A549 (cell line): ENCODE results near the gene CDADC1.

ENCODE experiments used
- CBX2 ChIP-seq: fragments of 200-600 bp; sonication (generic); IDR thresholded peaks from 2 replicates; pipeline ENCODE4 v1.6.1; 2016; ENCODE audit warnings: low read depth, mild to moderate bottlenecking, borderline replicate concordance
- CHD2 ChIP-seq: fragments of 150-350 bp; IDR thresholded peaks from 2 replicates; pipeline ENCODE4 v1.6.1; 2014; ENCODE audit warnings: low read length; ENCODE audit not compliant: partially characterized antibody
- EP300 ChIP-seq, 2 experiments: fragments of >200 bp; sonication (Bioruptor Twin); formaldehyde crosslinking; IDR thresholded peaks; 2 replicates in 1 of 2; 3 replicates in 1 of 2; pipeline ENCODE4 v1.6.1; 2016 to 2017
- ESRRA ChIP-seq: fragments of 150-350 bp; IDR thresholded peaks from 2 replicates; pipeline ENCODE4 v1.6.1; 2014; ENCODE audit warnings: mild to moderate bottlenecking, low read length, borderline replicate concordance
- HDAC2 ChIP-seq: fragments of 200-600 bp; sonication (generic); IDR thresholded peaks from 2 replicates; pipeline ENCODE4 v1.6.1; 2016
- KDM1A ChIP-seq: fragments of 200-600 bp; sonication (generic); IDR thresholded peaks from 2 replicates; pipeline ENCODE4 v1.6.1; 2016; ENCODE audit warnings: low read depth, mild to moderate bottlenecking
- POLR2A ChIP-seq: IDR thresholded peaks from 2 replicates; pipeline ENCODE4 v1.6.1; 2012; ENCODE audit warnings: mild to moderate bottlenecking, low read length
- RAD21 ChIP-seq, 2 experiments: fragments of >200 bp in 1 of 2; sonication (Bioruptor Twin) in 1 of 2; formaldehyde crosslinking in 1 of 2; IDR thresholded peaks in 1 of 2; conservative IDR thresholded peaks in 1 of 2; 2 replicates in 1 of 2; 3 replicates in 1 of 2; pipeline ENCODE4 v1.6.1; 2012 to 2018; ENCODE audit warnings: inconsistent platforms in 1 of 2
- TF ChIP-seq, protein P1 (sequence below): fragments of >200 bp; sonication (Bioruptor Twin); formaldehyde crosslinking; IDR thresholded peaks from 3 replicates; pipeline ENCODE4 v1.5.1; 2016
- TF ChIP-seq, protein P2 (sequence below): IDR thresholded peaks from 2 replicates; pipeline ENCODE4 v1.6.1; 2012

DNA sequence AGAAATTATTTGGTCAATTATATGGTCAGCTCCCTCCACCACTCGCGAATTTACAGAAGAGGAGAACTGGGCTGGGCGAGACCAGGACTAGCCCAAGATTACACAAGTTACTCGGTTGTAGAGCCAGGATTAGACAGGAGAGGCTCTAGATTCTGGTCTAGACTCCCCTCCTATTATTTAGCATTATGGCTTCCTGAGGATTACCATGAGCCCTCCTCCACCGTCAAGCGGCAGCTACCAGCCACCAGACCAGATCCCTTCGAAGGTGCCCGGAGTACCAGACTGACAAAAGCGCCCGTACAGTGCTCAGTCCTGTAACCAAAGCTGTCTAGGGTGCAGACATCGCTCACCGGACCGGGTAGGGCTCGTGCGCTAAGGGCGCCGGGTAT lies 28.1 kb upstream of the CDADC1 start:
- no peak; the same call in 1 of the 2 replicates for TF ChIP-seq HDAC2
- TF ChIP-seq, protein P1, sequence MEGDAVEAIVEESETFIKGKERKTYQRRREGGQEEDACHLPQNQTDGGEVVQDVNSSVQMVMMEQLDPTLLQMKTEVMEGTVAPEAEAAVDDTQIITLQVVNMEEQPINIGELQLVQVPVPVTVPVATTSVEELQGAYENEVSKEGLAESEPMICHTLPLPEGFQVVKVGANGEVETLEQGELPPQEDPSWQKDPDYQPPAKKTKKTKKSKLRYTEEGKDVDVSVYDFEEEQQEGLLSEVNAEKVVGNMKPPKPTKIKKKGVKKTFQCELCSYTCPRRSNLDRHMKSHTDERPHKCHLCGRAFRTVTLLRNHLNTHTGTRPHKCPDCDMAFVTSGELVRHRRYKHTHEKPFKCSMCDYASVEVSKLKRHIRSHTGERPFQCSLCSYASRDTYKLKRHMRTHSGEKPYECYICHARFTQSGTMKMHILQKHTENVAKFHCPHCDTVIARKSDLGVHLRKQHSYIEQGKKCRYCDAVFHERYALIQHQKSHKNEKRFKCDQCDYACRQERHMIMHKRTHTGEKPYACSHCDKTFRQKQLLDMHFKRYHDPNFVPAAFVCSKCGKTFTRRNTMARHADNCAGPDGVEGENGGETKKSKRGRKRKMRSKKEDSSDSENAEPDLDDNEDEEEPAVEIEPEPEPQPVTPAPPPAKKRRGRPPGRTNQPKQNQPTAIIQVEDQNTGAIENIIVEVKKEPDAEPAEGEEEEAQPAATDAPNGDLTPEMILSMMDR: no peak
- no peak for TF ChIP-seq ESRRA
- TF ChIP-seq, protein P2, sequence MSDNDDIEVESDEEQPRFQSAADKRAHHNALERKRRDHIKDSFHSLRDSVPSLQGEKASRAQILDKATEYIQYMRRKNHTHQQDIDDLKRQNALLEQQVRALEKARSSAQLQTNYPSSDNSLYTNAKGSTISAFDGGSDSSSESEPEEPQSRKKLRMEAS: peak; percentile 45; the same call in 1 of the 2 replicates
- TF ChIP-seq POLR2A: no peak
- TF ChIP-seq CBX2: no peak
- no peak for TF ChIP-seq RAD21 (conservative IDR thresholded peaks at IDR 0.05 in 1 of 2, IDR thresholded peaks at IDR 0.05 in 1 of 2)
- TF ChIP-seq EP300 (IDR thresholded peaks at IDR 0.05): no peak
- no peak for TF ChIP-seq CHD2
- no peak for TF ChIP-seq KDM1A
